Sigmoid colon (tissue), 3 donors: ENCODE data around the gene TTI1.

Experiments
- CTCF ChIP-seq, 4 experiments: fragments of 450-650 bp in 3 of 4; fragments of 200-600 bp in 1 of 4; IDR thresholded peaks; one replicate each; pipeline ENCODE4 v1.5.1; 2016 to 2019; ENCODE audit warnings: antibody characterized with exemption in 4 of 4, mild to moderate bottlenecking in 3 of 4, moderate library complexity in 2 of 4
- POLR2A ChIP-seq, 2 donors: fragments of 450-650 bp; IDR thresholded peaks; one replicate each; pipeline ENCODE4 v1.6.1; 2016; ENCODE audit warnings: antibody characterized with exemption in 2 of 2, mild to moderate bottlenecking in 2 of 2, moderate library complexity in 2 of 2

GRCh38 chr20:37955511-37955910 lies 77.7 kb downstream of the TTI1 start:
- TF ChIP-seq CTCF (IDR thresholded peaks at IDR 0.05): no peak
- TF ChIP-seq POLR2A (IDR thresholded peaks at IDR 0.05): no peak
